Uterus (tissue), 4 donors: ENCODE data around the gene SLC25A17. TPM values are rescaled to one million over a fixed set of nuclear protein-coding genes. Genes with fewer than 3 reads are reported as not detected.

Experiments used
- DNase-seq, 2 donors: peaks; one replicate each; pipeline ENCODE4 v3.0.0-alpha.2; 2019 to 2020
- H3K27ac ChIP-seq, 2 donors: fragments of 200-600 bp; sonication (generic); 1 replicate in 1 of 2; 2 replicates in 1 of 2; pipeline ENCODE4 v1.5.1; 2016 to 2018
- H3K27me3 ChIP-seq, 2 donors: fragments of 200-600 bp; sonication (generic); one replicate each; pipeline ENCODE4 v1.5.1; 2018 to 2019; ENCODE audit warnings: control low read depth in 1 of 2
- H3K36me3 ChIP-seq, 2 donors: fragments of 200-600 bp; sonication (generic); one replicate each; pipeline ENCODE4 v1.5.1; 2019; ENCODE audit warnings: control low read depth in 1 of 2
- H3K4me1 ChIP-seq, 2 donors: fragments of 200-600 bp; sonication (generic); one replicate each; pipeline ENCODE4 v1.5.1; 2018 to 2019; ENCODE audit warnings: control low read depth in 1 of 2
- H3K4me3 ChIP-seq, 2 donors: fragments of 200-600 bp; sonication (generic); 1 replicate in 1 of 2; 2 replicates in 1 of 2; pipeline ENCODE4 v1.5.1; 2018 to 2019; ENCODE audit warnings: mild to moderate bottlenecking in 1 of 2
- H3K9me3 ChIP-seq, 2 donors: fragments of 200-600 bp; sonication (generic); one replicate each; pipeline ENCODE4 v1.5.1; 2019; ENCODE audit warnings: control low read depth in 1 of 2
- POLR2A ChIP-seq, 2 donors: fragments of 450-650 bp; IDR thresholded peaks; one replicate each; pipeline ENCODE4 v1.6.1; 2016; ENCODE audit warnings: antibody characterized with exemption in 2 of 2, mild to moderate bottlenecking in 1 of 2, moderate library complexity in 1 of 2
- intact Hi-C: fragments of 100-400 bp; cut with DNase I; formaldehyde crosslinking; loops from one replicate; pipeline ENCODE4 v1.15.1; 2023; ENCODE audit warnings: low total_unique reads
- total RNA-seq, 4 donors: library from RNA; depleted of rRNA in 3 of 4; stranded (reverse); fragments of >200 nt in 3 of 4; gene quantifications; one replicate each; pipeline versions ENCODE4 v1.1.0 to v1.2.4, GENCODE V29; 2014 to 2023
- TF ChIP-seq, protein P1 (sequence below), 4 experiments: fragments of 200-600 bp in 2 of 4; fragments of 450-650 bp in 2 of 4; sonication (generic) in 2 of 4; IDR thresholded peaks; one replicate each; pipeline ENCODE4 v1.5.1; 2016 to 2019; ENCODE audit warnings: antibody characterized with exemption in 4 of 4, mild to moderate bottlenecking in 2 of 4, moderate library complexity in 1 of 4
- donor health status: DM: yes; HTN: yes; CAD: no.

The SLC25A17 gene
- total RNA-seq, 4 donors from 2014 or later = 12.6 to 34.5 (median 20.7) TPM

DNA sequence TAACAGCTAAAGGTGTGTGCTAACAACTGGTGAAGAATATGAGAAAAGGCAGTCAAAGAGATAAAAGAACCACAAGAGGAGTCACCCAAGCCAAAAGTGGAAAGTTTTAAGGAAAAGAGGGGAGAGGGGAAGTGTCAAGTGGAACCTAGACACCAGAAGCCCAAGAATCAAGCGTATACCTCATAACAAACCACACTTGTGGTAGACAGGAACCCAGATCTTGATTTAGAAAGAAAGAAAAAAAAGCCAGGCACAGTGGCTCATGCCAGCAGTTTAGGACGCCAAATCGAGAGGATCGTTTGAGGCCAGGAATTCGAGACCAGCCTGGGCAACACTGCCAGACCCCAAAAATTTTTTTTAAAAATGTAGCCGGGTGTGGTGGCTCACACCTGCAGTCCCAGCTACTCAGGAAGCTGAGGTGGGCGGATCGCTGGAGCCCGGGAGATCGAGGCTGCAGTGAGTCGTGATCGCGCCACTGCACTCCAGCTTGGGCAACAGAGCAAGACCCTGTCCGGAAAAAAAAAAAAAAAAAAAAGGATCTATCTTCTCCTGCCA is 877 bp downstream of the SLC25A17 start:
- Histone ChIP-seq H3K36me3 (no peaks in the 10 kb centered on the region), H3K4me1 (no peaks in the 10 kb centered on the region), H3K27ac (peak overlapping the region; percentile 83 to 86), H3K4me3 (peak overlapping the region; percentile 84 to 99), H3K9me3 (no peaks in the 10 kb centered on the region), H3K27me3 (no peaks in the 10 kb centered on the region)
- intact Hi-C loops = no loop called here
- TF ChIP-seq, protein P1, sequence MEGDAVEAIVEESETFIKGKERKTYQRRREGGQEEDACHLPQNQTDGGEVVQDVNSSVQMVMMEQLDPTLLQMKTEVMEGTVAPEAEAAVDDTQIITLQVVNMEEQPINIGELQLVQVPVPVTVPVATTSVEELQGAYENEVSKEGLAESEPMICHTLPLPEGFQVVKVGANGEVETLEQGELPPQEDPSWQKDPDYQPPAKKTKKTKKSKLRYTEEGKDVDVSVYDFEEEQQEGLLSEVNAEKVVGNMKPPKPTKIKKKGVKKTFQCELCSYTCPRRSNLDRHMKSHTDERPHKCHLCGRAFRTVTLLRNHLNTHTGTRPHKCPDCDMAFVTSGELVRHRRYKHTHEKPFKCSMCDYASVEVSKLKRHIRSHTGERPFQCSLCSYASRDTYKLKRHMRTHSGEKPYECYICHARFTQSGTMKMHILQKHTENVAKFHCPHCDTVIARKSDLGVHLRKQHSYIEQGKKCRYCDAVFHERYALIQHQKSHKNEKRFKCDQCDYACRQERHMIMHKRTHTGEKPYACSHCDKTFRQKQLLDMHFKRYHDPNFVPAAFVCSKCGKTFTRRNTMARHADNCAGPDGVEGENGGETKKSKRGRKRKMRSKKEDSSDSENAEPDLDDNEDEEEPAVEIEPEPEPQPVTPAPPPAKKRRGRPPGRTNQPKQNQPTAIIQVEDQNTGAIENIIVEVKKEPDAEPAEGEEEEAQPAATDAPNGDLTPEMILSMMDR (IDR thresholded peaks at IDR 0.05) = no peak
- TF ChIP-seq POLR2A (IDR thresholded peaks at IDR 0.05) = no peak
- DNase-seq = no peak

DNA sequence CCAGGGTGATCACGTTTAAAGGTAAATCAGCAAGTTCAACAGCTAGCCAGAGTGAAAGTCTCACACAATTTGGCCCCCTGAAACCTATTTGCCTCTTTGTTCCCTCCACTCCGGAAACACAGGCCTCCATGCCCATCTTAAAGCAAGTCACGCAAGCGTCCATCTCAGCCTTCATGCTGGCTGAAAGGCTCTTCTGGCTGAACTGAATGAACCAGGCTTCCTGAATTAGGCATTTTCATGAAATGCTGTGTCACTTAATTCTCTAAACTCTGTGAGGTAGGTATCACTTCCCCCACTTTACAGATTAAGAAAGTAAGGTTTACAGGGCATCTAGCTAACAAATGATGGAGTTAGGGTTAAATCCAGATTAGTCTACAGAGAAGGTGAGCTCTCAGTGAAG is 1.4 kb downstream of the SLC25A17 start:
- TF ChIP-seq, protein P1 (IDR thresholded peaks at IDR 0.05) = no peak
- no peak for TF ChIP-seq POLR2A (IDR thresholded peaks at IDR 0.05)
- Histone ChIP-seq H3K27me3 (no peaks in the 10 kb centered on the region), H3K36me3 (no peaks in the 10 kb centered on the region), H3K4me3 (peak overlapping the region; percentile 84 to 99), H3K4me1 (no peaks in the 10 kb centered on the region), H3K9me3 (no peaks in the 10 kb centered on the region), H3K27ac (peak overlapping the region in 1 of 2 donors; percentile 86)
- no peak for DNase-seq
- intact Hi-C loops = no loop called here

DNA sequence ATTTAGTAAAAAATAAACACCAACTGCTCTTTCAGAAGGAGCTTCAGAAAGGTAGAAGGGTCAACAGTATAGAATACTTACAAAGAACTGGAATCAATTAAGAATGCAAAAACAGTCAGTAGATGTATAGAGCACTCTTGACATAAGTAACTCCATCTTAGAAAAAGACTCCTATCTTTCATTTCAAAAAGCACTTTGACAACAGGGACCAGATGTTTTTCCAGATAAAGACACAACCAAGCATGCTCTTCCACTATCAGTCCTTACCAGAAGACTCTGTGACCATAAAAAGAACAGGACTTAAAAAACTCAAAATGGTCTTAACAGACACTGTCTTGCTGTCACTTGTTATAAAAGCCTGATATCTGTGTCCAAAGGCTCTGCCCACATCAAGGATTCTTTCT is 5.2 kb downstream of the SLC25A17 start:
- DNase-seq = no peak
- no peak overlapping the region for H3K4me3 ChIP-seq
- no peaks in the 10 kb centered on the region for H3K27me3 ChIP-seq
- intact Hi-C loops = no loop called here
- H3K27ac ChIP-seq = no peak overlapping the region
- no peaks in the 10 kb centered on the region for H3K4me1 ChIP-seq
- H3K9me3 ChIP-seq = no peaks in the 10 kb centered on the region
- no peaks in the 10 kb centered on the region for H3K36me3 ChIP-seq
- TF ChIP-seq POLR2A (IDR thresholded peaks at IDR 0.05) = no peak
- TF ChIP-seq, protein P1 (IDR thresholded peaks at IDR 0.05) = no peak

DNA sequence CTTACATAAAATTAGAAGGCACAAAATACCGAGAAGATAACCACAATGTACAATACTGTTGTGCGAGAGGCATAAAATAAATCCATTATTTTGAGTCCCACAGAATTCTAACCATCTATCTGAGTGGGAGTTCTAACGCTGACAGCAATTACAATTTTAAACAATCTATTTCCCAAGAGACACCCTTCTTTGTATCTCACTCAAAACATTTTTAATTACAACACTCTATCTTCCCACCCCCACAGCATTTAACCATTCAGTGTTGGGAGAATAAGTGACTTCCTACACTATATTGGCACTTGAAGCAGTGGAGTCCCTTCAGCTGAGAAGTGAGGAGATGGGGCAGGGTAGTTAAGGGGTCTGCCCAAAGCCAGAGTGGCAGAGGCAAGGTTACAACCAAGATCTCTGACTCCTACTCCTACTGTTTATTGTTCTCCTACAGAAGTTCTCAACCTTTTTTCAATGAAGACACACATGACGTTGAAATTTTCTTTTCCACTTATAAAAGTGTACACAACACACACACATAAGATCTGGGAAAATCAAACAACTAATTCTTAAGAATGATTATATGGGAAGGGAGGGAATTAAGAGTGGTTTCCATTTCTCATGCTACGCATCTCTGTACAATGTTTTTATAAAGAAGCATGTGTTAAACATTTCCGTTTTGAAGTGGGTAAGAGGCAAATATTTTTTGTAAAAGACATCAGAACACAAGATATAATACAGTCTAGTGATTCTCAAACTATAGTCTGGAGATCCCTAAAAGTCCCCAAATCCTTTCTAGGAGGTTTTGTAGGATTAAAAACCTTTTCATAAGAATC is 10.9 kb downstream of the SLC25A17 start:
- TF ChIP-seq POLR2A (IDR thresholded peaks at IDR 0.05) = no peak
- TF ChIP-seq, protein P1 (IDR thresholded peaks at IDR 0.05) = no peak
- no peak for DNase-seq
- no peaks in the 10 kb centered on the region for H3K9me3 ChIP-seq
- no peaks in the 10 kb centered on the region for H3K27me3 ChIP-seq
- H3K4me3 ChIP-seq = no peak overlapping the region
- H3K36me3 ChIP-seq = no peaks in the 10 kb centered on the region
- no peaks in the 10 kb centered on the region for H3K4me1 ChIP-seq
- intact Hi-C loops = no loop called here
- no peak overlapping the region for H3K27ac ChIP-seq

DNA sequence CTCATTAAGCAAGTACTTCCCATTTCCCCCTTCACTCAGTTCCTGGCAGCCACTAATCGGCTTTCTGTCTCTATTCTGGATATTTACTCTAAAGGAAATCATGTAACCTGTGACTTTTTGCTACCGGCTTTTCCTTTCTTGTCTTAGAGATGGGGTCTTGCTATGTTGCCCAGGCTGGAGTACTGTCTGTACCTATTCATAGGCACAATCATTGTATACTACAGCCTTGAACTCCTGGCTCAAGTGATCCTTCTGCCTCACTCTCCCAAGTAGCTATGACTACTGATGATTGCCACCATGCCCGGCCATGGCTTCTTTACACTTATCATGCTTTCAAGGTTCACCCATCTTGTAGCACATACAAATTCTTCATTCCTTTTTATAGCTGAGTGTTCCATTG is 12.4 kb downstream of the SLC25A17 start:
- Histone ChIP-seq H3K36me3 (no peaks in the 10 kb centered on the region), H3K4me1 (no peaks in the 10 kb centered on the region), H3K9me3 (no peaks in the 10 kb centered on the region), H3K27ac (no peak overlapping the region), H3K27me3 (no peaks in the 10 kb centered on the region), H3K4me3 (no peak overlapping the region)
- intact Hi-C loops = no loop called here
- no peak for TF ChIP-seq POLR2A (IDR thresholded peaks at IDR 0.05)
- TF ChIP-seq, protein P1 (IDR thresholded peaks at IDR 0.05) = no peak
- no peak for DNase-seq
